Cardiac fibroblast (primary cell): ENCODE measurements around the gene DNAH11.
A peak's percentile ranks its signal among the peaks of the same experiment; 100 is the strongest.

Source experiments
- DNase-seq, 2 donors: peaks; one replicate each; pipeline versions ENCODE4 v3.0.0 to v3.0.0-alpha.2; 2010; ENCODE audit warnings: low read depth in 2 of 2
- H3K4me3 ChIP-seq, 2 donors: replicated peaks in 1 of 2; 1 replicate in 1 of 2; 2 replicates in 1 of 2; pipeline ENCODE4 v1.5.1; 2011; ENCODE audit warnings: low read depth in 2 of 2, low read length in 2 of 2, mild to moderate bottlenecking in 2 of 2, moderate library complexity in 1 of 2
- TF ChIP-seq, protein P1 (sequence below): IDR thresholded peaks from one replicate; pipeline ENCODE4 v1.5.1; 2011; ENCODE audit warnings: low read depth, mild to moderate bottlenecking, low read length, inconsistent platforms

The DNAH11 gene

DNA sequence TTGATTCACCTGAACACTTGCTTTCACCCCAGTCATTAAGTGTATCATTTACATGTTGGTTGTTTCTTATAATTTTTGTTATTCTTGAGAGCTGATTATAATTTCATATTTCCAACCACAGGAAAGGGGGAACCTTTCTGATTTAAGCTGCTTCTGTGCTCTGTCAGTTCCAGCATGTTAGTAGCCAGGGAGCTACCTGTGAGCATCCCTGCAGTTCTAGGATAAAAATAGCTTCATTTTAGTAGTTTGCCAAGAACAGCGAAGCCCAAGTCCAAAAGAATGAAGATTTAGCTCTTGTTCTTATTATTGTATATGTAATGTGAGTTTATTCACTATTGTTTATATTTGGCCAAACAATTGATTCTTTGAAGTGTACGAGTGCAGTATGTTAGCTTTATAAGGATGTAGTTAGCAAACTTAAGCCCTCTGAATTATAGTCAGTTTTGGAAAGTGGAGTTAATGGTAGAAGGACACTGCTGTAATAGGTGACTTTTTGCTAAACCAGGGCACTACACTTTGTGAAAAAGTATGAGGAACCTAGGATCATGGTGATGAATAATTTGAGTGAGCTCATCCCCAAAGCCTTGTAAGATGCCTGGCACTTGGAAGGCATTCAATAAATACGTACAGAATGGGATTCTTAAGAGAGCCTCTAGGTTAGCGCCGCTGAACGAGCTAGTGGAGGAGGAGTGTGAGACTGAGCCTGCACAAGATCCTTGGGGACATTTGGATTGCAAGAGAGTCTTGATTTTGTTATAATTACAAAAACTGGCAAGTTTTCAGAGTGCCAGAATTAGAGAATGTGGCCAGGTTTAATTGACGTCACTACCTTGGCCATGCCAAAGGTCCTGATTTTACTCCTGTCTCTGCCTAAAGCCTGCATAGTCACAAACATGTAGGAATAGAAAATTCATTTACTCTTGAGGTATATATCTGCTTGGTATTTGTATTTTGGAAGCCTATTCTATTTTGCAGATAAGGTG is 29.8 kb downstream of the DNAH11 start:
- TF ChIP-seq, protein P1, sequence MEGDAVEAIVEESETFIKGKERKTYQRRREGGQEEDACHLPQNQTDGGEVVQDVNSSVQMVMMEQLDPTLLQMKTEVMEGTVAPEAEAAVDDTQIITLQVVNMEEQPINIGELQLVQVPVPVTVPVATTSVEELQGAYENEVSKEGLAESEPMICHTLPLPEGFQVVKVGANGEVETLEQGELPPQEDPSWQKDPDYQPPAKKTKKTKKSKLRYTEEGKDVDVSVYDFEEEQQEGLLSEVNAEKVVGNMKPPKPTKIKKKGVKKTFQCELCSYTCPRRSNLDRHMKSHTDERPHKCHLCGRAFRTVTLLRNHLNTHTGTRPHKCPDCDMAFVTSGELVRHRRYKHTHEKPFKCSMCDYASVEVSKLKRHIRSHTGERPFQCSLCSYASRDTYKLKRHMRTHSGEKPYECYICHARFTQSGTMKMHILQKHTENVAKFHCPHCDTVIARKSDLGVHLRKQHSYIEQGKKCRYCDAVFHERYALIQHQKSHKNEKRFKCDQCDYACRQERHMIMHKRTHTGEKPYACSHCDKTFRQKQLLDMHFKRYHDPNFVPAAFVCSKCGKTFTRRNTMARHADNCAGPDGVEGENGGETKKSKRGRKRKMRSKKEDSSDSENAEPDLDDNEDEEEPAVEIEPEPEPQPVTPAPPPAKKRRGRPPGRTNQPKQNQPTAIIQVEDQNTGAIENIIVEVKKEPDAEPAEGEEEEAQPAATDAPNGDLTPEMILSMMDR, result no peak
- no peak overlapping the region for H3K4me3 ChIP-seq
- DNase-seq, result no peak

- TF ChIP-seq, protein P1, result no peak
- no peak for DNase-seq
- no peak overlapping the region for H3K4me3 ChIP-seq
These were observed 36.7 kb downstream of the DNAH11 start for GRCh38 chr7:21579341-21580072.

DNA sequence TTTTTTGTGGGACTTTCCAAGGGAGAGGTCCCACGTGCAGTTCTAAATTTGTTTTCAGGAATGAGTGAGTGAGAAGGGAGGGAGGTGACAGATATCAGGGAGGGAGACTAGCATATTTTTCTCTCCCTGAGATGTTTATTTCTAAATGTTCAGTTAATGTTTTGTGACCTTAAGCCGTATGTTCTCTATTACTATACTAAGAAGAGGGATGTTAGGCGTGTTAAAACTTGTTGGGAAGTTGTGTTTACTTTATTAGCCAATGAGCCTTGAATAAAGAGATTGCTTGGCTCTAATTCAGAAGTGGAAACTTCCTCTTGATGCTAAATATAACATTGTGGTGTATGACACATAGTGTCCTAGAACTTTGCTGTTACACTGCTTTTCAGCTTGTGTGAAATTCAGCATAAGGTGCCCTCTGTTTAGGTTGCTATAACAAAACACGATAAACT is 37.3 kb downstream of the DNAH11 start:
- H3K4me3 ChIP-seq, result no peak overlapping the region
- TF ChIP-seq, protein P1, result no peak
- DNase-seq, result peak; percentile 12 to 78

GRCh38 chr7:21585070-21585724 is 42.4 kb downstream of the DNAH11 start:
- H3K4me3 ChIP-seq, result no peak overlapping the region
- TF ChIP-seq, protein P1, result no peak
- no peak for DNase-seq

- DNase-seq, result no peak
- TF ChIP-seq, protein P1, result no peak
- H3K4me3 ChIP-seq, result no peak overlapping the region
These were observed 44.4 kb downstream of the DNAH11 start for GRCh38 chr7:21587139-21587784.

DNA sequence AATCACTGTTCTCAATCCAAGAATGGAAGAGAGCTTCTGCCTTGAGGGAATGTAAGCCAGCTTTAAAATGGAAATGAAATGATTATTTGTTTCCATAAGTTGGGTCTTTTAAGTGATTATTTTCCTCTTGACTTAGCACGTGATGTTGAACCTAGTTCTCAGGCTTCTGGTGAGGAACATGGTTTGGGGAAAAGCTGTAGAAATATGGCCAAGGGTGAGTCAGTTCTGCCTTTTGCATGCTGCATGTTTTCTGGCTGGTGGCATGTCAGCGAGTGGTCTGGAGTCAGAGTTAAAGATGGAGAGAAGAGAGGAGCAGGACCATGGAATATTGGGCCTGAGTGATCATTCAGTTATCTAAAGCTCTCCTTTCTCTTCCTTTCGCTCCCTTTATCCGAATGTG is 54.0 kb downstream of the DNAH11 start:
- DNase-seq, result no peak
- H3K4me3 ChIP-seq, result no peak overlapping the region
- TF ChIP-seq, protein P1, result no peak
